IMR-90 (cell line): Measurements from ENCODE around the gene CASKIN1. TPM values are rescaled to one million over a fixed set of nuclear protein-coding genes. Genes with fewer than 3 reads are reported as not detected.

Source experiments
- ATAC-seq: fragments of 200-7000 bp; cut with Tn5 transposase; 2 replicates; pipeline ENCODE4 v1.9.1; 2020; ENCODE audit warnings: low read depth, mild to moderate bottlenecking, moderate library complexity
- BruUV-seq: library from RNA; stranded (reverse); fragments of 400-500 nt; replicated peaks from 2 replicates; lab custom pipeline; 2021; lab: Mats Ljungman, UMichigan
- CTCF ChIA-PET: fragments of 300-600 bp; formaldehyde crosslinking; extraction: SDS; loops from one replicate; lab custom pipeline; 2021; ENCODE audit warnings: antibody characterized with exemption; lab: Yijun Ruan, JAX
- POLR2A ChIA-PET: fragments of 300-600 bp; sonication (Branson Sonifier 250); formaldehyde crosslinking; loops from one replicate; lab custom pipeline; 2022; ENCODE audit warnings: antibody characterized with exemption; ENCODE audit not compliant: unreplicated experiment; lab: Charles Lee
- DNase-seq: peaks from one replicate; pipeline ENCODE4 v3.0.0; 2013
- H2AFZ ChIP-seq: replicated peaks from 2 replicates; pipeline ENCODE3; 2013; ENCODE audit warnings: low read length, mild to moderate bottlenecking; ENCODE audit not compliant: poor library complexity
- H2AK5ac ChIP-seq: 2 replicates; pipeline ENCODE4 v1.6.1; 2013; ENCODE audit warnings: low read depth, low read length, inconsistent platforms
- H2AK9ac ChIP-seq: replicated peaks from 2 replicates; pipeline ENCODE3; 2013; ENCODE audit warnings: mild to moderate bottlenecking, low read depth, low read length, moderate library complexity; ENCODE audit not compliant: poor library complexity
- H2BK120ac ChIP-seq: 2 replicates; pipeline ENCODE4 v1.6.1; 2013; ENCODE audit warnings: low read depth, low read length, inconsistent platforms
- H2BK15ac ChIP-seq: 3 replicates; pipeline ENCODE4 v1.6.1; 2013; ENCODE audit warnings: low read depth, low read length, inconsistent platforms
- H2BK20ac ChIP-seq: 2 replicates; pipeline ENCODE4 v1.6.1; 2013; ENCODE audit warnings: low read depth, mild to moderate bottlenecking, inconsistent platforms, low read length, moderate library complexity
- H2BK5ac ChIP-seq: 2 replicates; pipeline ENCODE4 v1.6.1; 2013; ENCODE audit warnings: mild to moderate bottlenecking, low read depth, low read length, inconsistent platforms; ENCODE audit not compliant: poor library complexity, severe bottlenecking
- H3K14ac ChIP-seq: replicated peaks from 2 replicates; pipeline ENCODE4 v1.6.1; 2013; ENCODE audit warnings: low read depth, low read length, inconsistent platforms
- H3K18ac ChIP-seq: 2 replicates; pipeline ENCODE4 v1.6.1; 2013; ENCODE audit warnings: low read depth, low read length, control low read depth
- H3K23ac ChIP-seq: 2 replicates; pipeline ENCODE4 v1.6.1; 2013; ENCODE audit warnings: low read depth, low read length, inconsistent platforms
- H3K27ac ChIP-seq: 2 replicates; pipeline ENCODE4 v1.5.1; 2013; ENCODE audit warnings: mild to moderate bottlenecking, control low read depth, low read length; ENCODE audit not compliant: insufficient read depth
- H3K27me3 ChIP-seq: 2 replicates; pipeline ENCODE4 v1.6.1; 2013; ENCODE audit warnings: low read length; ENCODE audit not compliant: control insufficient read depth, insufficient read depth
- H3K36me3 ChIP-seq: 2 replicates; pipeline ENCODE4 v1.6.1; 2013; ENCODE audit warnings: low read length, mixed read lengths; ENCODE audit not compliant: control insufficient read depth, insufficient read depth
- H3K4ac ChIP-seq: 2 replicates; pipeline ENCODE4 v1.6.1; 2013; ENCODE audit warnings: low read depth, low read length, inconsistent platforms
- H3K4me1 ChIP-seq: 2 replicates; pipeline ENCODE4 v1.6.1; 2013; ENCODE audit warnings: low read length, mixed read lengths; ENCODE audit not compliant: control insufficient read depth, insufficient read depth
- H3K4me2 ChIP-seq: 2 replicates; pipeline ENCODE4 v1.6.1; 2013; ENCODE audit warnings: low read depth, mild to moderate bottlenecking, control low read depth, low read length, moderate library complexity
- H3K4me3 ChIP-seq: 2 replicates; pipeline ENCODE4 v1.5.1; 2013; ENCODE audit warnings: low read depth, mild to moderate bottlenecking, control low read depth, low read length, moderate library complexity; ENCODE audit not compliant: insufficient read depth
- H3K56ac ChIP-seq: 2 replicates; pipeline ENCODE4 v1.6.1; 2013; ENCODE audit warnings: low read length, inconsistent platforms; ENCODE audit not compliant: insufficient read depth; ENCODE audit errors: extremely low read depth
- H3K79me1 ChIP-seq, 2 experiments: 2 replicates each; pipeline ENCODE4 v1.6.1; 2013; ENCODE audit warnings: low read length in 2 of 2, inconsistent platforms in 1 of 2, low read depth in 1 of 2
- H3K9ac ChIP-seq: 2 replicates; pipeline ENCODE4 v1.6.1; 2013; ENCODE audit warnings: low read depth, low read length, control low read depth
- H3K9me1 ChIP-seq: 2 replicates; pipeline ENCODE4 v1.6.1; 2013; ENCODE audit warnings: low read length, inconsistent platforms; ENCODE audit not compliant: insufficient read depth
- H3K9me3 ChIP-seq: 2 replicates; pipeline ENCODE4 v1.6.1; 2013; ENCODE audit warnings: low read length; ENCODE audit not compliant: control insufficient read depth, insufficient read depth
- H4K20me1 ChIP-seq: 2 replicates; pipeline ENCODE4 v1.6.1; 2013; ENCODE audit warnings: low read length, inconsistent platforms; ENCODE audit not compliant: insufficient read depth
- H4K5ac ChIP-seq: 2 replicates; pipeline ENCODE4 v1.6.1; 2013; ENCODE audit warnings: mild to moderate bottlenecking, low read depth, low read length, control low read depth
- H4K8ac ChIP-seq, 2 experiments: 2 replicates each; pipeline ENCODE4 v1.6.1; 2013; ENCODE audit warnings: low read depth in 2 of 2, low read length in 2 of 2, control low read depth in 1 of 2, inconsistent platforms in 1 of 2
- H4K91ac ChIP-seq: 2 replicates; pipeline ENCODE4 v1.6.1; 2013; ENCODE audit warnings: low read depth, low read length, inconsistent platforms; ENCODE audit not compliant: insufficient read depth
- BHLHE40 ChIP-seq: fragments of 150-350 bp; IDR thresholded peaks from 2 replicates; pipeline ENCODE4 v1.6.1; 2016; ENCODE audit warnings: mild to moderate bottlenecking, low read depth, low read length
- CEBPB ChIP-seq: IDR thresholded peaks from 2 replicates; pipeline ENCODE4 v1.6.1; 2012; ENCODE audit warnings: low read depth, low read length, improper control_type of control experiment
- CHD1 ChIP-seq: IDR thresholded peaks from 2 replicates; pipeline ENCODE4 v1.6.1; 2012; ENCODE audit warnings: low read depth, low read length, improper control_type of control experiment
- MXI1 ChIP-seq: IDR thresholded peaks from 2 replicates; pipeline ENCODE4 v1.6.1; 2012; ENCODE audit warnings: low read depth, mild to moderate bottlenecking, low read length, moderate library complexity, borderline replicate concordance
- NFE2L2 ChIP-seq: fragments of 150-350 bp; IDR thresholded peaks from 2 replicates; pipeline ENCODE4 v1.6.1; 2016; ENCODE audit warnings: low read depth, mild to moderate bottlenecking, low read length
- RCOR1 ChIP-seq: IDR thresholded peaks from 2 replicates; pipeline ENCODE4 v1.6.1; 2012; ENCODE audit warnings: mild to moderate bottlenecking, low read length, improper control_type of control experiment; ENCODE audit not compliant: insufficient replicate concordance
- RFX5 ChIP-seq: IDR thresholded peaks from 2 replicates; pipeline ENCODE4 v1.8.0; 2012; ENCODE audit warnings: low read depth, mild to moderate bottlenecking, low read length, moderate library complexity
- SMC3 ChIP-seq: fragments of 150-350 bp; IDR thresholded peaks from 2 replicates; pipeline ENCODE4 v1.6.1; 2016; ENCODE audit warnings: low read depth, mild to moderate bottlenecking, antibody characterized with exemption, low read length, moderate library complexity
- WGBS, 2 experiments: methylation state at CpG; one replicate each; pipeline versions ENCODE4 v1.1.5 to v1.1.7; 2013; ENCODE audit warnings: missing lambda C conversion rate in 2 of 2; ENCODE audit not compliant: insufficient read length in 1 of 2; ENCODE audit errors: extremely low coverage in 2 of 2; 5-methylcytosine and 5-hydroxymethylcytosine counted together
- dilution Hi-C: fragments of 300-500 bp; cut with HindIII; formaldehyde crosslinking; loops from one replicate; pipeline ENCODE4 v1.14.3; 2018; ENCODE audit warnings: low sequenced_read_pairs; ENCODE audit not compliant: unreplicated experiment
- in situ Hi-C: fragments of 300-500 bp; cut with MboI; formaldehyde crosslinking; loops from 3 replicates; pipeline ENCODE4 v1.14.3; 2019; ENCODE audit warnings: low sequenced_read_pairs, inconsistent platforms, mixed read lengths
- intact Hi-C: fragments of 100-400 bp; cut with micrococcal nuclease; formaldehyde crosslinking; loops from 2 replicates; pipeline ENCODE4 v1.10.0; 2022
- polyA plus RNA-seq, 3 experiments: library from polyadenylated mRNA; depleted of rRNA; stranded (reverse); fragments of >200 nt; gene quantifications; 2 replicates each; pipeline ENCODE4 v1.2.3, GENCODE V29; 2012; ENCODE audit warnings: low replicate concordance in 1 of 3
- total RNA-seq: library from RNA; depleted of rRNA; stranded (reverse); fragments of >200 nt; gene quantifications from 2 replicates; pipeline ENCODE4 v1.2.3, GENCODE V29; 2012
- TF ChIP-seq, protein P1 (sequence below): fragments of 150-350 bp; IDR thresholded peaks from 2 replicates; pipeline ENCODE4 v1.6.1; 2017; ENCODE audit warnings: mild to moderate bottlenecking, antibody characterized with exemption, low read length, low read depth
- TF ChIP-seq, protein P2 (sequence below): fragments of 150-350 bp; IDR thresholded peaks from 2 replicates; pipeline ENCODE4 v1.6.1; 2016; ENCODE audit warnings: low read depth, mild to moderate bottlenecking, low read length, moderate library complexity, borderline replicate concordance

CASKIN1 gene
- total and polyA plus RNA-seq, 2 of the 4 experiments (the other 2 are of a cell fraction) = 0.05 TPM; not detected in 1

DNA sequence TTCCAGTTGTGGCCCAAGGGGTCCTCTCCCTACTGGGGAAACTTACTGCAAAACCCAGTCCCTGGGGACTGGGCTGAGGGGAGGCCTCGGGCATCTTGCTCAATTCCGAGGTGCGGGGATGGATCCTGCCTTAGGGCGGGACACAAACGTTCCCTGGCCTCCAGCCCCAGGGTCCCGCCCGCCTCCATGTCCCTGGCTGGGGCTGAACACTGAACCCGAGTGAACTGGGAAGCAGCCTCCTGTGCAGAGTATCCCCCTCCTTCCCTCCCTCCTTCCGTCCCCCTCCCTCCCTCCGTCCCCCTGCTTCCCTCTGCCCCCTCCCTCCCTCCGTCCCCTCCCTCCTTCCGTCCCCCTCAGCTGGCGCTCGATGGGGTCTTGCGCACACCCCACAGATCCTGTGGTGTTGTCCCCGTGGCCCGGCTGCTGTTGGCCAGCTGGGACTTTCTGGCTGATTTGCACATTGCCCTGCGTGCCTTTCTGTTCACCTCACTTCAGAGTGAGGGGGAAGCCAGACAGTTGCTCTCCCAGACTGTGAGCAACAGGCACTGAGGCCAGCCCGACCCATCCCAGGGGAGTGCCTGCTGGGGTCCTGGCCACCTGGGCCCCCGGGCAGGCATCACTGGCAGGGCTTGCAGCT is 35.4 kb downstream of the CASKIN1 start:
- Histone ChIP-seq H3K4me3 (no peak overlapping the region), H3K9me3 (no peaks in the 10 kb centered on the region), H2AFZ (no peak overlapping the region), H2AK5ac (no peak overlapping the region), H4K20me1 (peaks cover 81% of the 10 kb centered on the region), H3K27me3 (no peaks in the 10 kb centered on the region), H3K79me1 (peaks cover 0 to 72% of the 10 kb centered on the region in 2 experiments; a peak in 3 of 4 replicates), H2BK20ac (no peak overlapping the region), H4K8ac (0 out of 4 replicates have a peak overlapping the region, but pooled peaks have one; percentile 27 to 47), H2AK9ac (peak overlapping the region; percentile 93), H4K5ac (no peak overlapping the region), H4K91ac (peak overlapping the region; percentile 37), H2BK5ac (peak overlapping the region; percentile 43), H3K23ac (no peak overlapping the region), H3K27ac (peak overlapping the region; percentile 34), H3K4ac (peak overlapping the region; percentile 48), H2BK120ac (no peak overlapping the region), H3K36me3 (peaks cover 8% of the 10 kb centered on the region), H3K56ac (no peak overlapping the region), H3K9me1 (0 out of 2 replicates have a peak, but pooled peaks cover 8% of the 10 kb centered on the region), H3K18ac (no peak overlapping the region), H3K4me2 (peak overlapping the region; percentile 4; the same call in 1 of the 2 replicates), H3K14ac (no peak overlapping the region), H3K9ac (peak overlapping the region; percentile 24; the same call in 1 of the 2 replicates), H2BK15ac (no peak overlapping the region), H3K4me1 (peaks cover 37% of the 10 kb centered on the region)
- ChIA-PET POLR2A (no interaction called here), CTCF (no interaction called here)
- TF ChIP-seq CEBPB (peak; percentile 51; the same call in 1 of the 2 replicates), MXI1 (no peak), SMC3 (no peak), RFX5 (no peak), BHLHE40 (no peak), NFE2L2 (no peak), RCOR1 (no peak), CHD1 (no peak)
- TF ChIP-seq, protein P1, sequence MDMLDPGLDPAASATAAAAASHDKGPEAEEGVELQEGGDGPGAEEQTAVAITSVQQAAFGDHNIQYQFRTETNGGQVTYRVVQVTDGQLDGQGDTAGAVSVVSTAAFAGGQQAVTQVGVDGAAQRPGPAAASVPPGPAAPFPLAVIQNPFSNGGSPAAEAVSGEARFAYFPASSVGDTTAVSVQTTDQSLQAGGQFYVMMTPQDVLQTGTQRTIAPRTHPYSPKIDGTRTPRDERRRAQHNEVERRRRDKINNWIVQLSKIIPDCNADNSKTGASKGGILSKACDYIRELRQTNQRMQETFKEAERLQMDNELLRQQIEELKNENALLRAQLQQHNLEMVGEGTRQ = 0 out of 2 replicates have a peak, but pooled peaks have one; percentile 7
- TF ChIP-seq, protein P2, sequence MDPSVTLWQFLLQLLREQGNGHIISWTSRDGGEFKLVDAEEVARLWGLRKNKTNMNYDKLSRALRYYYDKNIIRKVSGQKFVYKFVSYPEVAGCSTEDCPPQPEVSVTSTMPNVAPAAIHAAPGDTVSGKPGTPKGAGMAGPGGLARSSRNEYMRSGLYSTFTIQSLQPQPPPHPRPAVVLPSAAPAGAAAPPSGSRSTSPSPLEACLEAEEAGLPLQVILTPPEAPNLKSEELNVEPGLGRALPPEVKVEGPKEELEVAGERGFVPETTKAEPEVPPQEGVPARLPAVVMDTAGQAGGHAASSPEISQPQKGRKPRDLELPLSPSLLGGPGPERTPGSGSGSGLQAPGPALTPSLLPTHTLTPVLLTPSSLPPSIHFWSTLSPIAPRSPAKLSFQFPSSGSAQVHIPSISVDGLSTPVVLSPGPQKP = no peak
- in situ Hi-C loops = no loop called here
- dilution Hi-C loops = no loop called here
- no TSS peak for BruUV-seq
- intact Hi-C loops = no loop called here
- 41% methylated on average over 8 of the region's 20 CpGs; no CpG with 5 or more reads in 1 of the 2 experiments for WGBS, 2 experiments
- peak; percentile 25 for ATAC-seq
- peak; percentile 69 for DNase-seq
